Caco-2 (cell line): ENCODE measurements around the gene TSPYL2. TPM values are rescaled to one million over a fixed set of nuclear protein-coding genes. Genes with fewer than 3 reads are reported as not detected.
A peak's percentile ranks its signal among the peaks of the same experiment; 100 is the strongest.

Experiments used
- BruUV-seq: library from RNA; stranded (reverse); fragments of 400-500 nt; replicated peaks from 2 replicates; lab custom pipeline; 2021; lab: Mats Ljungman, UMichigan
- CTCF ChIA-PET: fragments of 300-600 bp; sonication (Branson Sonifier 250); formaldehyde crosslinking; loops from one replicate; lab custom pipeline; 2022; ENCODE audit warnings: antibody characterized with exemption; lab: Charles Lee
- POLR2A ChIA-PET: fragments of 300-600 bp; sonication (Branson Sonifier 250); formaldehyde crosslinking; loops from one replicate; lab custom pipeline; 2022; ENCODE audit warnings: antibody characterized with exemption; lab: Charles Lee
- DNase-seq, 2 experiments: peaks; one replicate each; pipeline versions ENCODE4 v3.0.0 to v3.0.0-alpha.2; 2020 to 2022
- H3K27me3 ChIP-seq: replicated peaks from 2 replicates; pipeline ENCODE4 v1.6.0; 2011; ENCODE audit warnings: low read length; ENCODE audit not compliant: control insufficient read depth, insufficient read depth
- H3K36me3 ChIP-seq: 2 replicates; pipeline ENCODE4 v1.5.1; 2011; ENCODE audit warnings: low read length; ENCODE audit not compliant: control insufficient read depth, insufficient read depth
- H3K4me1 ChIP-seq: fragments of 250-450 bp; sonication (Bioruptor Pico); 2 replicates; pipeline ENCODE4 v1.5.1; 2020; ENCODE audit warnings: mild to moderate bottlenecking
- H3K4me3 ChIP-seq: 2 replicates; pipeline ENCODE4 v1.5.1; 2011; ENCODE audit warnings: low read depth, mild to moderate bottlenecking, control low read depth, low read length
- H3K9me3 ChIP-seq: fragments of 250-450 bp; sonication (Bioruptor Pico); 2 replicates; pipeline ENCODE4 v1.5.1; 2020; ENCODE audit warnings: mild to moderate bottlenecking, moderate library complexity
- H3K27ac Mint-ChIP-seq: one replicate; pipeline ENCODE4 v1.8.0; 2022; ENCODE audit warnings: mixed read lengths; ENCODE audit not compliant: unreplicated experiment
- H3K27me3 Mint-ChIP-seq: one replicate; pipeline ENCODE4 v1.8.0; 2022; ENCODE audit warnings: mixed read lengths; ENCODE audit not compliant: insufficient read depth, unreplicated experiment
- H3K36me3 Mint-ChIP-seq: one replicate; pipeline ENCODE4 v1.8.0; 2022; ENCODE audit warnings: mild to moderate bottlenecking, mixed read lengths; ENCODE audit not compliant: insufficient read depth, unreplicated experiment
- H3K4me1 Mint-ChIP-seq: one replicate; pipeline ENCODE4 v1.8.0; 2022; ENCODE audit warnings: low read depth, mixed read lengths; ENCODE audit not compliant: unreplicated experiment
- H3K4me3 Mint-ChIP-seq: one replicate; pipeline ENCODE4 v1.8.0; 2022; ENCODE audit warnings: mild to moderate bottlenecking, moderate library complexity, mixed read lengths; ENCODE audit not compliant: unreplicated experiment
- H3K9me3 Mint-ChIP-seq: one replicate; pipeline ENCODE4 v1.8.0; 2022; ENCODE audit warnings: mixed read lengths; ENCODE audit not compliant: unreplicated experiment
- CTCF ChIP-seq, 2 experiments: fragments of 200-600 bp in 1 of 2; IDR thresholded peaks; 1 replicate in 1 of 2; 2 replicates in 1 of 2; pipeline versions ENCODE4 v1.5.1 to v1.8.0; 2011 to 2022; ENCODE audit warnings: antibody characterized with exemption in 1 of 2, control low read depth in 1 of 2, inconsistent platforms in 1 of 2, low read depth in 1 of 2, low read length in 1 of 2, mild to moderate bottlenecking in 1 of 2, moderate library complexity in 1 of 2; ENCODE audit not compliant: insufficient read depth in 1 of 2, severe bottlenecking in 1 of 2, unreplicated experiment in 1 of 2
- intact Hi-C: fragments of 100-400 bp; cut with micrococcal nuclease; formaldehyde crosslinking; loops from one replicate; pipeline ENCODE4 v1.10.0; 2022; ENCODE audit not compliant: unreplicated experiment
- total RNA-seq: library from RNA; stranded (reverse); gene quantifications from 2 replicates; pipeline ENCODE4 v1.2.3, GENCODE V29; 2022

Gene TSPYL2
- total RNA-seq, 1 experiment from 2014 or later, result 30.9 TPM

GRCh38 chrX:53044995-53045394 lies 37.2 kb upstream of the TSPYL2 start:
- Mint-ChIP-seq H3K9me3 (no peaks in the 10 kb centered on the region), H3K4me1 (no peaks in the 10 kb centered on the region), H3K4me3 (no peak overlapping the region), H3K36me3 (no peaks in the 10 kb centered on the region), H3K27me3 (peaks cover 6% of the 10 kb centered on the region), H3K27ac (no peak overlapping the region)
- ChIA-PET POLR2A (no interaction called here), CTCF (no interaction called here)
- no peak for DNase-seq
- H3K27me3 ChIP-seq, result no peaks in the 10 kb centered on the region
- H3K36me3 ChIP-seq, result no peaks in the 10 kb centered on the region
- no peaks in the 10 kb centered on the region for H3K9me3 ChIP-seq
- BruUV-seq, result no TSS peak
- no peaks in the 10 kb centered on the region for H3K4me1 ChIP-seq
- TF ChIP-seq CTCF (IDR thresholded peaks at IDR 0.05; ENCODE audit: insufficient read depth in 1 of 2, low read depth in 1 of 2, low read length in 1 of 2, severe bottlenecking in 1 of 2, unreplicated experiment in 1 of 2), result no peak
- H3K4me3 ChIP-seq, result no peak overlapping the region
- intact Hi-C loops, result no loop called here

- peaks cover 6% of the 10 kb centered on the region for H3K27me3 Mint-ChIP-seq
- H3K27ac Mint-ChIP-seq, result no peak overlapping the region
- Histone ChIP-seq H3K4me3 (no peak overlapping the region), H3K9me3 (no peaks in the 10 kb centered on the region), H3K27me3 (no peaks in the 10 kb centered on the region), H3K36me3 (no peaks in the 10 kb centered on the region), H3K4me1 (no peaks in the 10 kb centered on the region)
- BruUV-seq, result no TSS peak
- ChIA-PET POLR2A (no interaction called here), CTCF (no interaction called here)
- H3K4me1 Mint-ChIP-seq, result no peaks in the 10 kb centered on the region
- no peak overlapping the region for H3K4me3 Mint-ChIP-seq
- no peaks in the 10 kb centered on the region for H3K9me3 Mint-ChIP-seq
- intact Hi-C loops, result loop anchor here (1.0 kb wide), 1 partner anchor 46 kb away; no protein-coding TSS in a partner anchor
- no peaks in the 10 kb centered on the region for H3K36me3 Mint-ChIP-seq
- no peak for DNase-seq
- TF ChIP-seq CTCF (IDR thresholded peaks at IDR 0.05; ENCODE audit: insufficient read depth in 1 of 2, low read depth in 1 of 2, low read length in 1 of 2, severe bottlenecking in 1 of 2, unreplicated experiment in 1 of 2), result peak in 1 of 2 experiments; percentile 34
These were observed 34.9 kb upstream of the TSPYL2 start for GRCh38 chrX:53047228-53047627.

- Mint-ChIP-seq H3K27me3 (peaks cover 3% of the 10 kb centered on the region), H3K27ac (no peak within 1 kb of the TSS), H3K4me1 (no peaks in the 10 kb centered on the region), H3K4me3 (no peak within 1 kb of the TSS), H3K36me3 (no peaks in the 10 kb centered on the region), H3K9me3 (no peaks in the 10 kb centered on the region)
- no TSS peak for BruUV-seq
- H3K36me3 ChIP-seq, result no peaks in the 10 kb centered on the region
- no peak for TF ChIP-seq CTCF (IDR thresholded peaks at IDR 0.05; ENCODE audit: insufficient read depth in 1 of 2, low read depth in 1 of 2, low read length in 1 of 2, severe bottlenecking in 1 of 2, unreplicated experiment in 1 of 2)
- no peaks in the 10 kb centered on the region for H3K9me3 ChIP-seq
- POLR2A ChIA-PET, result interaction anchor here (0.5 kb wide), 1 partner anchor 33 kb away, joined by 3 read pairs; no protein-coding TSS in a partner anchor
- H3K27me3 ChIP-seq, result no peaks in the 10 kb centered on the region
- intact Hi-C loops, result no loop called here
- CTCF ChIA-PET, result no interaction called here
- no peaks in the 10 kb centered on the region for H3K4me1 ChIP-seq
- no peak within 1 kb of the TSS for H3K4me3 ChIP-seq
- DNase-seq, result no peak
These were observed 33.7 kb upstream of the TSPYL2 start, which contains the start of gene GPR173 for GRCh38 chrX:53048169-53049126. GPR173 (plus strand) TSS chrX:53048789; CDS start chrX:53076622, 27,833 bp downstream.
